GM13976 (cell line): ENCODE data around the gene ELANE.

Source experiments
- DNase-seq: peaks from one replicate; pipeline ENCODE4 v3.0.0; 2012; ENCODE audit warnings: low spot score
- in situ Hi-C: fragments of 300-500 bp; cut with MboI; formaldehyde crosslinking; loops from one replicate; pipeline ENCODE4 v1.12.0; 2022; ENCODE audit warnings: low sequenced_read_pairs, mixed read lengths, inconsistent platforms; ENCODE audit not compliant: unreplicated experiment
- TF ChIP-seq, protein P1 (sequence below): IDR thresholded peaks from 2 replicates; pipeline ENCODE4 v1.5.1; 2012; ENCODE audit warnings: borderline replicate concordance, mild to moderate bottlenecking; ENCODE audit not compliant: insufficient read depth; ENCODE audit errors: extremely low read depth, missing control alignments, control extremely low read depth

The ELANE gene

DNA sequence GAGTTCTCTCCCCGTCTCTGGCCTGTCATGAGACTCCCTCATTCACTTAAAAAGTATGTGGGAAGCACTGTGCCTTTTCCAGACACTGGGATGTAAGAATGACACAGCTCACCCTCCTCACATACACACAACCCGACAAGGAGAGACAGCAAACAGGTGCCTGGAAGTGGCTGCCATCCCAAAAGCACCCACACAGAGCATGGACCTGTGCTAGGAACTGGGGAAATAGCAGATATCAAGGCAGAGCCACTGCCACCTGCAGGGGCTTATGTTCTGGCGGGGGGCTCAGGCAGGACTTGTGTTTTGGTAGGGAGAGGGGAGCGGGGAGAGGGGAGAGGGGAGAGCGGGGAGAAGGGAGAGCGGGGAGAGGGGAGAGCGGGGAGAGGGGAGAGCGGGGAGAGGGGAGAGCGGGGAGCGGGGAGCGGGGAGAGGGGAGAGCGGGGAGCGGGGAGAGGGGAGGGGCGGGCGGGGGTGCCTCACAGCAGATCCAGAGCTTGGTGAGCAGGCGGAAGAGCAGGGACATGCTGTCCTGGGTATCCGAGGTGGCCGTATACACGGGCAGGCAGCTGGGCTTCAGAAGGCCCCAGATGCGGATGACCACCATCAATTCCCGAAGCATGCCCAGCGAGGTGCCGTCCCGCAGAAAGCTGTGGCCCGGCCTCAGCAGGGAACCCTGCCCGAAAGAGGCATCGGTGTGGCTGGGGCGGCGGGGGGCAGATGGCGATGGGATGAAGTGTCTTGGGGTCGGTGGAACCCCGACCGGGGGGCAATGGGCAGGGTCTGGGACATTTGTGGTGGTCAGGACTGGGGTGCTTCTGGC, 19.6 kb downstream of the ELANE start:
- TF ChIP-seq, protein P1, sequence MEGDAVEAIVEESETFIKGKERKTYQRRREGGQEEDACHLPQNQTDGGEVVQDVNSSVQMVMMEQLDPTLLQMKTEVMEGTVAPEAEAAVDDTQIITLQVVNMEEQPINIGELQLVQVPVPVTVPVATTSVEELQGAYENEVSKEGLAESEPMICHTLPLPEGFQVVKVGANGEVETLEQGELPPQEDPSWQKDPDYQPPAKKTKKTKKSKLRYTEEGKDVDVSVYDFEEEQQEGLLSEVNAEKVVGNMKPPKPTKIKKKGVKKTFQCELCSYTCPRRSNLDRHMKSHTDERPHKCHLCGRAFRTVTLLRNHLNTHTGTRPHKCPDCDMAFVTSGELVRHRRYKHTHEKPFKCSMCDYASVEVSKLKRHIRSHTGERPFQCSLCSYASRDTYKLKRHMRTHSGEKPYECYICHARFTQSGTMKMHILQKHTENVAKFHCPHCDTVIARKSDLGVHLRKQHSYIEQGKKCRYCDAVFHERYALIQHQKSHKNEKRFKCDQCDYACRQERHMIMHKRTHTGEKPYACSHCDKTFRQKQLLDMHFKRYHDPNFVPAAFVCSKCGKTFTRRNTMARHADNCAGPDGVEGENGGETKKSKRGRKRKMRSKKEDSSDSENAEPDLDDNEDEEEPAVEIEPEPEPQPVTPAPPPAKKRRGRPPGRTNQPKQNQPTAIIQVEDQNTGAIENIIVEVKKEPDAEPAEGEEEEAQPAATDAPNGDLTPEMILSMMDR = no peak
- no peak for DNase-seq
- in situ Hi-C loops = no loop called here

DNA sequence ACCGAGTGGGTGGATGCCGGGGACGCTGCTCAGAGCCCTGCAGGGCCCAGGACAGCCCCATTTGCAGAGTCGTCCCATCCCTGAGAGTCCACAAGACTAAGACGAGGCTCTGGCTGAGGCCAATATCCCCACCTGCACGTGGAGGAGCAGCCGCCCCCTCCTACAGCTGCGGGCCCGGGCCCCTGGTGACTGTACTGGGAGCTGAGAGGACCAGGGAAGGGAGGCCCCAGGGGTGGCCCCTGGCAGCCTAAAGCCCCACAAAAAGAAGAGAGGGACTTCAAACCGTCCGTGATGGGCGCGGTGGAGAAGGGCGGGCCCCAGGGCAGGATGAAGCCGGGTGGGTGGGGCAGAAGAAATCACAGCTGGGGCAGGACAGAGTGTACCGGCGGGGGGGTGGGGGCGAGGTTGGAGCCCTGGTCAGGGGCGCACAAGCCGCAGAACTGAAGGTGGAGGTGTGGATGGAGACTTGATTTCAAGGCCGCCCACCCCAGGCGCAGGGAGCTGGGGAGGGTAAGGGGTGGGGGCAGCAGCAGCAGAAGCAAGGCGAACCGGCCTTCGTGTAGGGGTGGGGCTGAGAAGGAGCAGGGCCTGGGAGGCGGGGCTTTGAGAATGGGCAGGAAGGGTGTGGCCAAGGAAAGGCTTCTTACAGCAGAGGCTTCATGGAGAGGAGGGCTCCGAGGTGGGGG, 20.3 kb downstream of the ELANE start:
- TF ChIP-seq, protein P1 = no peak
- DNase-seq = peak; percentile 90
- in situ Hi-C loops = no loop called here

DNA sequence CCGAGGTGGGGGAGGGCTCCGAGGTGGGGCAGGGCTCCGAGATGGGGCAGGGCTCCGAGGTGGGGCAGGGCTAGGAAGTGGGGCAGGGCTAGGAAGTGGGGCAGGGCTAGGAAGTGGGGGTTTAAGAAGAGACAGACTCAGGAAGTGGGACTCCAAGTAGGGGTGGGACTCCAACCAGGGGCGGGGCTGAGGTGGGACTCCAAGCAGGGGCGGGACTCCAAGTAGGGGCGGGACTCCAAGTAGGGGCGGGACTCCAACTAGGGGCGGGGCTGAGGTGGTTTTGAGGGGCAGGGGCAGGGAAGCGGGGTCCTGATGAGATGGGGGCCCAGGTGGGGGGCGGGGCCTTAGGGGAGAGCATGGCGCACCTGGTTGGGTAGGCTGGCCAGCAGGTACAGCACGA, 21.0 kb downstream of the ELANE start:
- TF ChIP-seq, protein P1 = no peak
- in situ Hi-C loops = no loop called here
- DNase-seq = peak; percentile 84

DNA sequence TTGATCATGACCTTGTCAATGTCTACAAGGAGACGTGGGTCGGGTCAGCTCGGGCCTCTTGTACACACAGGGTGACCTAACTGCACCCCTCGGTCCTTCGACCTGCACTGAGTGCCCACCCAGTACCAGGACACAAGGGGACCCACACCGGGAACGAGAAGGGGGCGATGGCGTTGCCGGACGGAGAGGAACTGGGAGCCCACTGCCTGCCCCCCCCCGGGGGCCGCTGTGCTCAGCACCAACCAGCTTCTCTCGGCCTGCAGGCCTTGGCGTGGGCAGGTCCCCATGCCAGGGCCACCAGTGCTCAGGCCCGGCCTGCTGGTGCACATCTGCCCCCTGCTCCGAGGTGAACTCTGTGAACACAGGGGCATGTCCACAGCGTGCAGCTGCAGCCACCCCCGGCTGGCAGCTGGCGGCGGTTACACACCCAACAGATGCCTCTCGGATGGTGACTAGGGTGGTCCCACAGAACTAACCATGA, 21.5 kb downstream of the ELANE start:
- in situ Hi-C loops = no loop called here
- TF ChIP-seq, protein P1 = no peak

DNA sequence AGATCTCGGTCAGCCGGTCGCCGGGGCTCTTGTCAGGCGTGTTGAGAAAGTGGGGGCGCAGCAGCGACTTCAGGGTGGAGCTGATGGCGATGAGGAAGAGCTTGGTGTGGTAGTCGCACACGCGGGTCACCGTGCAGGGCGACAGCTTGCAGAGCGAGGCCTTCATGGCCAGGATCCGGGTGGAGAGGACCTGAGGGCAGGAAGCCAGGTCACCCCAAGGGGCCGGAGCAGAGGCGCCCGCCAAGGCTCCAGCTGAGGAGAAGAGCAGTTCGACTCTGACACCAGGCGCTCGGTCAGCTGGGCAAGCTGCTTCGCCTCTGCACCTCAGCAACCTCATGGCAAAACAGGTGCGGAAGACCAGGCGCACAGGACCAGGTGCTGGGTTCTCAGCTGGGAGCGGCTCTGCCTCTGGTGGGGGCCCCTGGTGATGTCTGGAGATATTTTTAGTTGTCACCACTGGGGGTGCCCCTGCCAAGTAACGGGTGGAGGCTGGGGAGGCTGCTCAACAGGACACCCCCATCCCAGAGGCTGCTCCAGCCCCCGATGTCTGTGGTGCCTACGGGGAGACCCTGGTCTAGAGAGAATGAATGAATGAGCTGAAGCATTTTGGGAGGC, 23.3 kb downstream of the ELANE start:
- TF ChIP-seq, protein P1 = no peak
- no peak for DNase-seq
- in situ Hi-C loops = no loop called here

More for the DNA sequence above, 21.5 kb downstream of the ELANE start:
- no peak for DNase-seq

DNA sequence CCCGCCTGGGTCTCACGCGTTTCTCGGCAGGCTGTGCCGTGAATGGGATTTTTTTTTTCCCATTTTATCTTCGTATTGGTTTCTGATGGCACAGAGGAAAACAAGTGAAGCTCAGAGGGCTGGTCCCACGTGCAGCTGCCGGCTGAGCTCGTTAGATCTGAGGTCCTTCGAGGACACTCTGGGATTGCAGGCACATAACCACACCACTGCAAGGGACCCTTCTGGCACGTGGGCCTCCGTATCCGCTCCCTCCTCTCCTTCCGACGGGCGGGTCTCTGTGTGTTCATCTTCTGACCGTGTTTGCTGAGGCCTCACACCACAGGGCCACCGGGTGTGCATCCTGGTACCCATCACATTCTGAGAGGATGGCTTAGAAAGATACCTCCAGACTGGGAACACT, 24.0 kb downstream of the ELANE start:
- TF ChIP-seq, protein P1 = no peak
- no peak for DNase-seq
- in situ Hi-C loops = no loop called here
